GM21619 (cell line): Measurements from ENCODE around the gene KRT77.

Experiments used
- ATAC-seq: cut with Tn5 transposase; IDR thresholded peaks from one replicate; pipeline ENCODE4 v1.9.1; 2021; ENCODE audit not compliant: unreplicated experiment

The KRT77 gene

GRCh38 chr12:52694151-52694550 lies 9.2 kb downstream of the KRT77 start:
- no peak for ATAC-seq

GRCh38 chr12:52693261-52693660 lies 10.1 kb downstream of the KRT77 start:
- no peak for ATAC-seq

GRCh38 chr12:52692254-52692653 lies 11.1 kb downstream of the KRT77 start:
- no peak for ATAC-seq

GRCh38 chr12:52691841-52692150 lies 11.5 kb downstream of the KRT77 start:
- no peak for ATAC-seq

GRCh38 chr12:52691076-52691840 lies 12.1 kb downstream of the KRT77 start:
- ATAC-seq, result no peak

GRCh38 chr12:52690351-52691075 lies 12.8 kb downstream of the KRT77 start:
- no peak for ATAC-seq

- ATAC-seq, result no peak
Observed at GRCh38 chr12:52689936-52690335, 13.4 kb downstream of the KRT77 start.

- no peak for ATAC-seq
Observed at GRCh38 chr12:52689239-52689638, 14.1 kb downstream of the KRT77 start.

- no peak for ATAC-seq
Observed at GRCh38 chr12:52688481-52688880, 14.8 kb downstream of the KRT77 start.

GRCh38 chr12:52687497-52688385 lies 15.6 kb downstream of the KRT77 start:
- ATAC-seq, result no peak

- no peak for ATAC-seq
Observed at GRCh38 chr12:52686756-52687487, 16.4 kb downstream of the KRT77 start.

GRCh38 chr12:52686063-52686462 lies 17.3 kb downstream of the KRT77 start:
- no peak for ATAC-seq

GRCh38 chr12:52685406-52685890 lies 17.9 kb downstream of the KRT77 start:
- no peak for ATAC-seq

- no peak for ATAC-seq
Observed at GRCh38 chr12:52684431-52684830, 18.9 kb downstream of the KRT77 start.

- no peak for ATAC-seq
Observed at GRCh38 chr12:52683575-52684300, 19.6 kb downstream of the KRT77 start.

GRCh38 chr12:52682938-52683574 lies 20.3 kb downstream of the KRT77 start:
- ATAC-seq, result no peak

- no peak for ATAC-seq
Observed at GRCh38 chr12:52682381-52682660, 21.0 kb downstream of the KRT77 start.

GRCh38 chr12:52681526-52682380 lies 21.6 kb downstream of the KRT77 start:
- ATAC-seq, result no peak

- ATAC-seq, result no peak
Observed at GRCh38 chr12:52680363-52680762, 23.0 kb downstream of the KRT77 start, which contains the start of gene KRT1. KRT1 (minus strand) TSS chr12:52680407; CDS start chr12:52680348, 59 bp downstream.
